NCI-H128 (cell line): ENCODE measurements around the gene OCRL.
A peak's percentile ranks its signal among the peaks of the same experiment; 100 is the strongest.

Source experiments
- DNase-seq: peaks from one replicate; lab custom pipeline; 2025; ENCODE audit not compliant: unreplicated experiment; lab: John Stamatoyannopoulos, UW

OCRL gene

GRCh38 chrX:129632443-129632842, 92.4 kb downstream of the OCRL start:
- DNase-seq = no peak

- no peak for DNase-seq
Measured at GRCh38 chrX:129634541-129634940, 94.5 kb downstream of the OCRL start.

- DNase-seq = no peak
Measured at GRCh38 chrX:129636175-129636681, 96.2 kb downstream of the OCRL start.

GRCh38 chrX:129637217-129638109, 97.4 kb downstream of the OCRL start:
- DNase-seq = peak; percentile 20

- DNase-seq = no peak
Measured at GRCh38 chrX:129638917-129639316, 98.9 kb downstream of the OCRL start.

- DNase-seq = no peak
Measured at GRCh38 chrX:129640737-129641136, 100.7 kb downstream of the OCRL start.

GRCh38 chrX:129641469-129641868, 101.4 kb downstream of the OCRL start:
- no peak for DNase-seq

GRCh38 chrX:129641941-129642340, 101.9 kb downstream of the OCRL start:
- no peak for DNase-seq
